HCT116 (cell line): Measurements from ENCODE around the gene SMIM44. TPM values are rescaled to one million over a fixed set of nuclear protein-coding genes. Genes with fewer than 3 reads are reported as not detected.
A peak's percentile ranks its signal among the peaks of the same experiment; 100 is the strongest.

Experiments used
- ATAC-seq: fragments of 200-7000 bp; cut with Tn5 transposase; 2 replicates; pipeline ENCODE4 v1.9.1; 2020; ENCODE audit warnings: mild to moderate bottlenecking, moderate library complexity
- BruUV-seq: library from RNA; stranded (reverse); fragments of 400-500 nt; replicated peaks from 2 replicates; lab custom pipeline; 2021; lab: Mats Ljungman, UMichigan
- CTCF ChIA-PET: fragments of 300-600 bp; sonication (Branson Sonifier 250); formaldehyde crosslinking; loops from one replicate; lab custom pipeline; 2021; ENCODE audit warnings: antibody characterized with exemption; lab: Charles Lee
- POLR2A ChIA-PET: fragments of 300-600, 350-600 bp; sonication (Branson Sonifier 250); formaldehyde crosslinking; loops from one replicate; lab custom pipeline; 2021; ENCODE audit warnings: antibody characterized with exemption; lab: Charles Lee
- RAD21 ChIA-PET, 2 experiments: fragments of 300-600 bp; sonication (Branson Sonifier 250); formaldehyde crosslinking; loops; one replicate each; lab custom pipeline; 2023; ENCODE audit warnings: low total read pairs in 2 of 2; ENCODE audit not compliant: uncharacterized antibody in 2 of 2, unreplicated experiment in 2 of 2, low non-redundant PET in 1 of 2; lab: Charles Lee
- DNase-seq: peaks from one replicate; pipeline ENCODE4 v3.0.0-alpha.2; 2010; ENCODE audit warnings: low read depth, low spot score
- H2AFZ ChIP-seq: fragments of 200-600 bp; shearing (Covaris generic), sonication (generic); 2 replicates; pipeline ENCODE4 v1.6.1; 2017; ENCODE audit warnings: low read depth, mixed run types, mixed read lengths, antibody characterized with exemption, low read length; ENCODE audit not compliant: poor library complexity, severe bottlenecking
- H3K27ac ChIP-seq: 2 replicates; pipeline ENCODE4 v1.5.1; 2012; ENCODE audit warnings: low read depth, low read length
- H3K27me3 ChIP-seq: fragments of 200-600 bp; sonication (generic); 2 replicates; pipeline ENCODE4 v1.6.1; 2016; ENCODE audit warnings: mixed run types, low read length, mixed read lengths; ENCODE audit not compliant: insufficient read depth
- H3K36me3 ChIP-seq, 2 experiments: fragments of 200-500 bp in 1 of 2; fragments of 200-600 bp in 1 of 2; sonication (Bioruptor generic) in 1 of 2; sonication (generic) in 1 of 2; 2 replicates each; pipeline versions ENCODE4 v1.5.1 to v1.6.1; 2014 to 2016; ENCODE audit warnings: low read length in 2 of 2, inconsistent platforms in 1 of 2, mixed read lengths in 1 of 2, mixed run types in 1 of 2; ENCODE audit not compliant: insufficient read depth in 2 of 2, control insufficient read depth in 1 of 2
- H3K4me1 ChIP-seq, 2 experiments: fragments of 200-600 bp in 1 of 2; sonication (generic) in 1 of 2; 2 replicates each; pipeline versions ENCODE4 v1.5.1 to v1.6.1; 2012 to 2017; ENCODE audit warnings: low read length in 2 of 2, inconsistent platforms in 1 of 2, mild to moderate bottlenecking in 1 of 2, mixed read lengths in 1 of 2, mixed run types in 1 of 2, moderate library complexity in 1 of 2; ENCODE audit not compliant: insufficient read depth in 2 of 2, control insufficient read depth in 1 of 2
- H3K4me2 ChIP-seq: fragments of 200-600 bp; sonication (generic); 2 replicates; pipeline ENCODE4 v1.6.1; 2017; ENCODE audit warnings: mixed run types, low read length, mixed read lengths
- H3K4me3 ChIP-seq, 2 experiments: fragments of 200-600 bp in 1 of 2; sonication (generic) in 1 of 2; replicated peaks in 1 of 2; 2 replicates each; pipeline ENCODE4 v1.5.1; 2011 to 2016; ENCODE audit warnings: low read length in 2 of 2, control low read depth in 1 of 2, low read depth in 1 of 2, mild to moderate bottlenecking in 1 of 2, mixed read lengths in 1 of 2, mixed run types in 1 of 2
- H3K79me2 ChIP-seq: fragments of 200-600 bp; sonication (generic); 2 replicates; pipeline ENCODE4 v1.6.1; 2017; ENCODE audit warnings: mild to moderate bottlenecking, mixed run types, low read length, moderate library complexity, mixed read lengths; ENCODE audit not compliant: insufficient read depth
- H3K9ac ChIP-seq: fragments of 200-600 bp; sonication (generic); 2 replicates; pipeline ENCODE4 v1.6.1; 2016; ENCODE audit warnings: low read length, mixed read lengths
- H3K9me2 ChIP-seq: fragments of 200-600 bp; sonication (generic), shearing (Covaris generic); 2 replicates; pipeline ENCODE4 v1.6.1; 2017; ENCODE audit warnings: mixed run types, mild to moderate bottlenecking, moderate library complexity; ENCODE audit not compliant: insufficient read depth
- H3K9me3 ChIP-seq, 2 experiments: fragments of 200-500 bp in 1 of 2; fragments of 200-600 bp in 1 of 2; sonication (Bioruptor generic) in 1 of 2; sonication (generic) in 1 of 2; 2 replicates each; pipeline ENCODE4 v1.6.1; 2014 to 2017; ENCODE audit warnings: low read length in 2 of 2, mixed read lengths in 2 of 2, inconsistent platforms in 1 of 2, low read depth in 1 of 2, mild to moderate bottlenecking in 1 of 2, mixed run types in 1 of 2, moderate library complexity in 1 of 2; ENCODE audit not compliant: control insufficient read depth in 1 of 2, insufficient read depth in 1 of 2
- H4K20me1 ChIP-seq: fragments of 200-600 bp; sonication (generic), shearing (Covaris generic); 2 replicates; pipeline ENCODE4 v1.6.1; 2017; ENCODE audit warnings: mixed run types, mild to moderate bottlenecking, moderate library complexity; ENCODE audit not compliant: insufficient read depth
- RAD21 ChIP-seq: IDR thresholded peaks from 2 replicates; pipeline ENCODE4 v1.6.1; 2012; ENCODE audit warnings: low read depth, mild to moderate bottlenecking
- TCF7L2 ChIP-seq: IDR thresholded peaks from 2 replicates; pipeline ENCODE4 v1.7.0; 2011; ENCODE audit warnings: borderline replicate concordance, inconsistent platforms; ENCODE audit not compliant: insufficient read depth, insufficient read length; ENCODE audit errors: extremely low read depth
- YY1 ChIP-seq: IDR thresholded peaks from 2 replicates; pipeline ENCODE4 v1.6.1; 2011; ENCODE audit warnings: low read length, low read depth, moderate library complexity, mild to moderate bottlenecking; ENCODE audit not compliant: insufficient replicate concordance; ENCODE audit errors: extremely low read depth
- ZNF274 ChIP-seq: fragments of 200-500 bp; sonication (Bioruptor generic); IDR thresholded peaks from 2 replicates; pipeline ENCODE4 v1.6.1; 2014; ENCODE audit warnings: mild to moderate bottlenecking, low read depth, low read length, inconsistent platforms
- intact Hi-C: fragments of 100-400 bp; cut with micrococcal nuclease; formaldehyde crosslinking; loops from 2 replicates; pipeline ENCODE4 v1.10.0; 2022
- total RNA-seq: library from RNA; stranded (reverse); gene quantifications from one replicate; pipeline ENCODE4 v1.2.1, GENCODE V29; 2021; ENCODE audit not compliant: unreplicated experiment

SMIM44 gene
- total RNA-seq, 1 experiment from 2014 or later, result not detected

DNA sequence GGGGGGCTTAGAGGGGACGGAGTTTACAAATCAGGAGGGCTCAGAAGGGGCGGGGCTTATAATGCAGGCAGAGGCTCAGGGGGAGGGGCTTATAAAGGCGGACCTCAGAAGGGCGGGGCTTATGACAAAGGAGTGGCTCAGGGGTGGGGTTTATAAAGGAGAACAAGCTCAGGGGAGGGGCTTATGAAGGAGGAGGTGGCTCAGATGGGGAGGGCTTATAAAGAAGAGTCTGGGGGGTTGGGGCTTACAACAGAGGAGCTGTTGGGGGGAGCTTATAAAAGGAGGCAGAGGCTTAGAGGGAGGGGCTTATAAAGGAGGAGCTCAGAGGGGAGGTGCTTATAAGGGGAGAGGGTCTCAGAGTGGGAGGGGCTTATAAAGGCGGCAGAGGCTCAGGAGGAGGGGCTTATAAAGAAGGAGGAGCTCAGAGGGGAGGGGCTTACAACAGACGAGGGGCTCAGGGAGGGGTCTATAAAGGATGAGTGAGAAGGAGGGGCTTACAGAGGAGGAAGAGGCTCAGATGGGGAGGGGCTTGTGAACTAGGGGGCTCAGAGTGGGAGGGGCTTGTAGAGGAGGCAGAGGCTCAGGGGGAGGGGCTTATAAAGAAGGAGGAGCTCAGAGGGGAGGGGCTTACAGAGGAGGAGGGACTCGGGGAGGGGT lies 3.9 kb downstream of the SMIM44 start:
- POLR2A ChIA-PET, result interaction anchor here (0.5 to 0.6 kb wide), 2 partner anchors 156 to 1814 kb away, joined by 4 to 5 read pairs; no protein-coding TSS in a partner anchor
- RAD21 ChIA-PET, result no interaction called here
- Histone ChIP-seq H3K4me1 (peaks cover 0 to 7% of the 10 kb centered on the region in 2 experiments; a peak in 2 of 4 replicates), H3K27ac (no peak overlapping the region), H4K20me1 (no peaks in the 10 kb centered on the region), H3K36me3 (no peaks in the 10 kb centered on the region), H3K27me3 (peaks cover 9% of the 10 kb centered on the region; the same call in 1 of the 2 replicates), H3K9ac (no peak overlapping the region), H3K9me3 (no peaks in the 10 kb centered on the region), H3K79me2 (no peaks in the 10 kb centered on the region), H3K4me3 (no peak overlapping the region), H2AFZ (no peak overlapping the region), H3K9me2 (no peaks in the 10 kb centered on the region), H3K4me2 (no peak overlapping the region)
- ATAC-seq (peak; percentile 72), DNase-seq (peak; percentile 27)
- TF ChIP-seq ZNF274, result no peak
- CTCF ChIA-PET, result interaction anchor here (0.9 to 1.0 kb wide), 2 partner anchors 153 to 174 kb away, joined by 3 to 5 read pairs; no protein-coding TSS in a partner anchor
- intact Hi-C loops, result no loop called here
- BruUV-seq, result no TSS peak

DNA sequence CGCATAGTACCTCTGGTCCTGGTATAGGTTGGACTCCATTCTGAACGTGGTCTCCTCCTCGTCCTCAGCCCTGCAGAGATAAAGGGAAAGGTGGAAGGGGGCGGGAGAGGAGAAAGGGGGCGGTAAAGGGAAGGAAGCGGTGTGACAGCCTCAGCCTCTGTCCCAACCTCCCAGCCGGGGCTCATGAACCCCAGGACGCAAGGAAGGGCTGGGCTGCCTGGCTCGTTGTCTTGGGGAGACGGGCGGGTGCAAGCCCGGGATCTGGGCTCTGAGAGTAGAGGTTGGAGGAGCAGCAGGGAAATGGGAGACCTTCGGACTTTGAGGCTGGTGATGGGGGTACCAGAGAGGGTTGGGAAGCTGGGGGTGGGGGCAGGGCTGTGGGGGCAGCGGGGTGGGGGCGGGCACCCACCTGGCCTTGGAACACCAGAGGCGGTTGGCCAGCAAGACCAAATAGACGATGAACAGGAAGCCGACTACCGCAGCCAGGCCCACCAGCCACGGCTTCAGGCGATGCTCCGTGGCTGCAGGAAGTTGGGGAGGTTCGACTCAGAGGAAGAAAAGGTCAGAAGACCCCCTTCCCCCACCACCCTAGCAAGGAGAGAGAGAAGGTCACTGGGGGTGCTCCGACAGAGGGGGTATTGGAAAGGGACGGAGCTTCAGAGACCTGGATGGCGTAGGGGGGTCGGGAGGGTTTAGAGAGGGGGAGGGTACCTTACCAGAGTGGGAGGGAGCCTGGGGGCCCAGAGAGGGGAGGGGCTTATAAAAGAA lies 4.6 kb downstream of the SMIM44 start:
- H3K4me2 ChIP-seq, result no peak overlapping the region
- intact Hi-C loops, result no loop called here
- TF ChIP-seq RAD21, result no peak
- TF ChIP-seq TCF7L2, result no peak
- no peak for TF ChIP-seq YY1
- H3K36me3 ChIP-seq, result no peaks in the 10 kb centered on the region
- no peak overlapping the region for H3K27ac ChIP-seq
- CTCF ChIA-PET, result no interaction called here
- DNase-seq (no peak), ATAC-seq (no peak)
- RAD21 ChIA-PET, result no interaction called here
- H2AFZ ChIP-seq, result no peak overlapping the region
- no peaks in the 10 kb centered on the region for H3K79me2 ChIP-seq
- BruUV-seq, result no TSS peak
- peaks cover 9% of the 10 kb centered on the region; the same call in 1 of the 2 replicates for H3K27me3 ChIP-seq
- H3K9me3 ChIP-seq, result no peaks in the 10 kb centered on the region
- no peak overlapping the region for H3K4me3 ChIP-seq
- no peaks in the 10 kb centered on the region for H4K20me1 ChIP-seq
- no peaks in the 10 kb centered on the region for H3K9me2 ChIP-seq
- H3K9ac ChIP-seq, result no peak overlapping the region
- POLR2A ChIA-PET, result interaction anchor here (0.5 kb wide), 1 partner anchor 1814 kb away, joined by 4 read pairs; no protein-coding TSS in a partner anchor
- H3K4me1 ChIP-seq, result peaks cover 0 to 7% of the 10 kb centered on the region in 2 experiments; a peak in 2 of 4 replicates
